Measurements from ENCODE around the gene EHMT1.

Gene EHMT1

GRCh38 chr9:137814436-137814835, 195.6 kb downstream of the EHMT1 start:
- ChIA-PET CTCF (interaction anchor here (0.7 kb wide), 1 partner anchor 10 kb away, joined by 3 read pairs; no protein-coding TSS in a partner anchor), POLR2A (no interaction called here)
- no peak for DNase-seq (ENCODE audit: extremely low spot score)
- TF ChIP-seq FOXM1 (IDR thresholded peaks at IDR 0.05; ENCODE audit: borderline replicate concordance) (no peak), ZNF384 (IDR thresholded peaks at IDR 0.05) (no peak), SUZ12 (IDR thresholded peaks at IDR 0.05) (no peak), BHLHE40 (IDR thresholded peaks at IDR 0.05; ENCODE audit: borderline replicate concordance) (no peak), LEF1 (IDR thresholded peaks at IDR 0.05; ENCODE audit: borderline replicate concordance) (no peak), SP1 (IDR thresholded peaks at IDR 0.05) (no peak), TARDBP (IDR thresholded peaks at IDR 0.05) (no peak), ARNT (IDR thresholded peaks at IDR 0.05) (no peak)

GRCh38 chr9:137814841-137815240, 196.0 kb downstream of the EHMT1 start:
- TF ChIP-seq ELF4 (IDR thresholded peaks at IDR 0.05) (no peak), SP1 (IDR thresholded peaks at IDR 0.05) (no peak), FOXM1 (IDR thresholded peaks at IDR 0.05; ENCODE audit: borderline replicate concordance) (no peak), NFRKB (IDR thresholded peaks at IDR 0.05) (no peak), SUZ12 (IDR thresholded peaks at IDR 0.05) (no peak), TARDBP (IDR thresholded peaks at IDR 0.05) (no peak), FOXA1 (IDR thresholded peaks at IDR 0.05) (no peak), PKNOX1 (IDR thresholded peaks at IDR 0.05) (no peak), ARNT (IDR thresholded peaks at IDR 0.05) (no peak)
- DNase-seq (ENCODE audit: extremely low spot score): no peak
- CTCF ChIA-PET: interaction anchor here (0.7 kb wide), 1 partner anchor 10 kb away, joined by 3 read pairs; no protein-coding TSS in a partner anchor
- POLR2A ChIA-PET: no interaction called here

GRCh38 chr9:137815256-137816255, 196.8 kb downstream of the EHMT1 start:
- POLR2A ChIA-PET: no interaction called here
- TF ChIP-seq ZNF384 (IDR thresholded peaks at IDR 0.05) (no peak), FOXM1 (IDR thresholded peaks at IDR 0.05; ENCODE audit: borderline replicate concordance) (no peak), TARDBP (IDR thresholded peaks at IDR 0.05) (no peak), L3MBTL2 (conservative IDR thresholded peaks at IDR 0.05) (no peak), SUZ12 (IDR thresholded peaks at IDR 0.05) (no peak), NFRKB (IDR thresholded peaks at IDR 0.05) (no peak), FOXA1 (IDR thresholded peaks at IDR 0.05) (no peak), FOXK2 (IDR thresholded peaks at IDR 0.05) (no peak), SP1 (IDR thresholded peaks at IDR 0.05) (no peak), LEF1 (IDR thresholded peaks at IDR 0.05; ENCODE audit: borderline replicate concordance) (no peak), BHLHE40 (IDR thresholded peaks at IDR 0.05; ENCODE audit: borderline replicate concordance) (no peak), PKNOX1 (IDR thresholded peaks at IDR 0.05) (no peak), ARNT (IDR thresholded peaks at IDR 0.05) (no peak)
- no peak for DNase-seq (ENCODE audit: extremely low spot score)
- CTCF ChIA-PET: no interaction called here

GRCh38 chr9:137816531-137817235, 197.9 kb downstream of the EHMT1 start:
- ChIA-PET CTCF (no interaction called here), POLR2A (no interaction called here)
- no peak for DNase-seq (ENCODE audit: extremely low spot score)
- TF ChIP-seq FOXK2 (IDR thresholded peaks at IDR 0.05): no peak
- TF ChIP-seq FOXM1 (IDR thresholded peaks at IDR 0.05; ENCODE audit: borderline replicate concordance): no peak
- no peak for TF ChIP-seq NFRKB (IDR thresholded peaks at IDR 0.05)
- no peak for TF ChIP-seq L3MBTL2 (conservative IDR thresholded peaks at IDR 0.05)
- TF ChIP-seq SP1 (IDR thresholded peaks at IDR 0.05): no peak
- no peak for TF ChIP-seq FOXA1 (IDR thresholded peaks at IDR 0.05)
- no peak for TF ChIP-seq CTBP1 (IDR thresholded peaks at IDR 0.05; ENCODE audit: borderline replicate concordance)
- no peak for TF ChIP-seq ARNT (IDR thresholded peaks at IDR 0.05)
- no peak for TF ChIP-seq PKNOX1 (IDR thresholded peaks at IDR 0.05)
- no peak for TF ChIP-seq LEF1 (IDR thresholded peaks at IDR 0.05; ENCODE audit: borderline replicate concordance)

- CTCF ChIA-PET: no interaction called here
- no peak for TF ChIP-seq PKNOX1 (IDR thresholded peaks at IDR 0.05)
- no peak for TF ChIP-seq ZNF384 (IDR thresholded peaks at IDR 0.05)
- no peak for TF ChIP-seq SUZ12 (IDR thresholded peaks at IDR 0.05)
- no peak for TF ChIP-seq L3MBTL2 (conservative IDR thresholded peaks at IDR 0.05)
- no peak for TF ChIP-seq TARDBP (IDR thresholded peaks at IDR 0.05)
- no peak for TF ChIP-seq FOXK2 (IDR thresholded peaks at IDR 0.05)
- no peak for TF ChIP-seq NFRKB (IDR thresholded peaks at IDR 0.05)
- TF ChIP-seq LEF1 (IDR thresholded peaks at IDR 0.05; ENCODE audit: borderline replicate concordance): no peak
- TF ChIP-seq ARNT (IDR thresholded peaks at IDR 0.05): no peak
- POLR2A ChIA-PET: no interaction called here
- no peak for DNase-seq (ENCODE audit: extremely low spot score)
Measured at GRCh38 chr9:137817236-137818200, 198.7 kb downstream of the EHMT1 start.

Data from HEK293T (cell line).